ENCODE data around the gene CDC27. TPM values are rescaled to one million over a fixed set of nuclear protein-coding genes. Genes with fewer than 3 reads are reported as not detected.
"Not testable (repeated sequence)": the region's sequence is repeated elsewhere in the genome, so short reads cannot be mapped to it uniquely, and the experiment has no call there.

The CDC27 gene
- total RNA-seq, 4 donors from 2014 or later, result 38.7 to 87.6 (median 64.5) TPM

DNA sequence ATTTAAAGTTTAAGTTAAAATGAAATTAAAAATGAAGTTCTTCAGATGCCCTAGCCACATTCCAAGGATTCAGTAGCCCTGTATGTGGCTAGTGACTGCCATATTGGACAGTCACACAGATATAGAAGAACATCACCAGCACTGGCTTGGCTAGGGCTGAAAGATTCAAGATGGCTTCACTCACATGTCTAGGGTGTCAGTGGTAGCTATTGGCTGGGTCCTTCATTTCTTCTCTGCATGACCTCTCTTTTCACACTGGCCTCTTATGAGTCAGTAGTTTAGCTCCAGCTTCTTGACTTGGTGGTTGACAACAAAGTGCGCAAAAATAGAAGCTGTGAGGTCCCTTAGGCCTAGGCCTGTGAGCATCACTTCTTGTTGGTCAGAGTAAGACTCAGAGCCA lies 1.7 kb upstream of the CDC27 start:
- no peak overlapping the region for H3K27ac ChIP-seq
- WGBS, 2 donors, result 100% methylated on average over 1 of the region's 1 CpG
- DNase-seq (ENCODE audit: low spot score in 2 of 2), result no peak
- no peak overlapping the region for H3K4me3 ChIP-seq
- H3K4me1 ChIP-seq, result peaks cover 0 to 28% (median 23%) of the 10 kb centered on the region in 4 donors
- H3K27me3 ChIP-seq, result no peaks in the 10 kb centered on the region
- no peaks in the 10 kb centered on the region for H3K9me3 ChIP-seq
- H3K36me3 ChIP-seq, result no peaks in the 10 kb centered on the region
- TF ChIP-seq POLR2A (IDR thresholded peaks at IDR 0.05) (no peak), EP300 (IDR thresholded peaks at IDR 0.05) (no peak)
- TF ChIP-seq, protein P1, sequence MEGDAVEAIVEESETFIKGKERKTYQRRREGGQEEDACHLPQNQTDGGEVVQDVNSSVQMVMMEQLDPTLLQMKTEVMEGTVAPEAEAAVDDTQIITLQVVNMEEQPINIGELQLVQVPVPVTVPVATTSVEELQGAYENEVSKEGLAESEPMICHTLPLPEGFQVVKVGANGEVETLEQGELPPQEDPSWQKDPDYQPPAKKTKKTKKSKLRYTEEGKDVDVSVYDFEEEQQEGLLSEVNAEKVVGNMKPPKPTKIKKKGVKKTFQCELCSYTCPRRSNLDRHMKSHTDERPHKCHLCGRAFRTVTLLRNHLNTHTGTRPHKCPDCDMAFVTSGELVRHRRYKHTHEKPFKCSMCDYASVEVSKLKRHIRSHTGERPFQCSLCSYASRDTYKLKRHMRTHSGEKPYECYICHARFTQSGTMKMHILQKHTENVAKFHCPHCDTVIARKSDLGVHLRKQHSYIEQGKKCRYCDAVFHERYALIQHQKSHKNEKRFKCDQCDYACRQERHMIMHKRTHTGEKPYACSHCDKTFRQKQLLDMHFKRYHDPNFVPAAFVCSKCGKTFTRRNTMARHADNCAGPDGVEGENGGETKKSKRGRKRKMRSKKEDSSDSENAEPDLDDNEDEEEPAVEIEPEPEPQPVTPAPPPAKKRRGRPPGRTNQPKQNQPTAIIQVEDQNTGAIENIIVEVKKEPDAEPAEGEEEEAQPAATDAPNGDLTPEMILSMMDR (IDR thresholded peaks at IDR 0.05), result no peak

DNA sequence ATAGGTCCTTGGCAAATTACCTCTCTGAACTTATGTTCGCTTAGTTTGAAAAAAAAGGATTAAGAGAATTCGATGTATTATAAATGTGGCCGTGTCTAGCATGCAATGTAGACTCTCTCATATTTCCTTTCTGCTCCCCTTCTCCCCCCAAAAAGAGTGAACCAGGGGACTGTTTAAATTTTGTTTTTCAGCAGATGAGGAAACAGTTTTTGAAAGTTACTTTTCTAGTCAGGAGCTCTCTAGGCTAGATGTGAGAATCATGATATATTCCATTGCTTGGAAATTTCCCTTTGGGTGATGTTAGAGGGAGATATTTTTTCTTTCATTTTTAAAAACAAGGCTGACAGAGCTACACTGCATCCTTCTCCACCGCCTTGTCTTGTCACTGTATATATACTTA lies 1.1 kb upstream of the CDC27 start:
- Histone ChIP-seq H3K27ac (peak overlapping the region in 1 of 4 donors; percentile 91), H3K36me3 (no peaks in the 10 kb centered on the region), H3K9me3 (no peaks in the 10 kb centered on the region), H3K4me1 (peaks cover 0 to 33% (median 24%) of the 10 kb centered on the region in 4 donors), H3K4me3 (no peak overlapping the region), H3K27me3 (no peaks in the 10 kb centered on the region)
- WGBS, 2 donors, result 95 to 99% methylated on average over 4 of the region's 4 CpGs
- no peak for DNase-seq (ENCODE audit: low spot score in 2 of 2)
- TF ChIP-seq POLR2A (IDR thresholded peaks at IDR 0.05) (no peak), EP300 (IDR thresholded peaks at IDR 0.05) (no peak)
- TF ChIP-seq, protein P1 (IDR thresholded peaks at IDR 0.05), result no peak

GRCh38 chr17:47189732-47190237 lies 690 bp upstream of the CDC27 start:
- peak overlapping the region in 3 of 4 donors; percentile 89 to 91 (median 89) for H3K27ac ChIP-seq
- peak overlapping the region; percentile 49 to 78 (median 63) for H3K4me3 ChIP-seq
- TF ChIP-seq, protein P1 (IDR thresholded peaks at IDR 0.05), result no peak
- no peak for TF ChIP-seq EP300 (IDR thresholded peaks at IDR 0.05)
- no peak for TF ChIP-seq POLR2A (IDR thresholded peaks at IDR 0.05)
- no peak for DNase-seq (ENCODE audit: low spot score in 2 of 2)
- no peaks in the 10 kb centered on the region for H3K27me3 ChIP-seq
- peaks cover 0 to 38% (median 24%) of the 10 kb centered on the region in 4 donors for H3K4me1 ChIP-seq
- WGBS, 2 donors, result 42 to 44% methylated on average over 5 of the region's 5 CpGs
- no peaks in the 10 kb centered on the region for H3K36me3 ChIP-seq
- no peaks in the 10 kb centered on the region for H3K9me3 ChIP-seq

GRCh38 chr17:47188271-47188875 lies 722 bp downstream of the CDC27 start:
- 1% methylated on average over 15 of the region's 15 CpGs for WGBS, 2 donors
- Histone ChIP-seq H3K36me3 (no peaks in the 10 kb centered on the region), H3K27me3 (no peaks in the 10 kb centered on the region), H3K9me3 (no peaks in the 10 kb centered on the region), H3K27ac (peak overlapping the region; percentile 82 to 95 (median 90)), H3K4me1 (peaks cover 0 to 52% (median 29%) of the 10 kb centered on the region in 4 donors), H3K4me3 (peak overlapping the region; percentile 60 to 78 (median 72))
- TF ChIP-seq EP300 (IDR thresholded peaks at IDR 0.05) (no peak), POLR2A (IDR thresholded peaks at IDR 0.05) (no peak)
- TF ChIP-seq, protein P1 (IDR thresholded peaks at IDR 0.05), result no peak
- peak in 1 of 2 donors; percentile 26 for DNase-seq (ENCODE audit: low spot score in 2 of 2)

GRCh38 chr17:47184681-47185080 lies 4.4 kb downstream of the CDC27 start:
- H3K27ac ChIP-seq, result peak overlapping the region in 2 of 4 donors; percentile 4
- no peak for TF ChIP-seq EP300 (IDR thresholded peaks at IDR 0.05)
- TF ChIP-seq POLR2A (IDR thresholded peaks at IDR 0.05), result no peak
- TF ChIP-seq, protein P1 (IDR thresholded peaks at IDR 0.05), result no peak

DNA sequence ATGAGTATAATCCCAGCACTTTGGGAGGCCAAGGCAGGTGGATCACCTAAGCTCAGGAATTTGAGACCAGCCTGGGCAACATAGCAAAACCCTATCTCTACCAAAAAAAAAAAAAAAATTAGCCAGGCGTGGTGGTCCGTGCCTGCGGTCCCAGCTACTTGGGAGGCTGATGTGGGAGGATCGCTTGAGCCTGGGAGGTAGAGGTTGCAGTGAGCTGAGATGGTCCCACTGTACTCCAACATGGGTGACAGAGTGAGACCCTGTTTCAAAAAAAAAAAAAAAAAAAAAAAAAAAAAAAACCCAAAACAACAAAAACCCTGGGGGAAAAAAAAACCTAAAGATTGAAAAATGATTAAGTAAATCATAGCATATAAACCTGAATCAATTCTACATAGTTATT lies 8.1 kb downstream of the CDC27 start:
- not testable (repeated sequence) for H3K9me3 ChIP-seq; H3K27ac ChIP-seq; H3K27me3 ChIP-seq; H3K4me3 ChIP-seq; DNase-seq (ENCODE audit: low spot score in 2 of 2)
- peaks cover 0 to 73% (median 7%) of the 10 kb centered on the region in 4 donors for H3K4me1 ChIP-seq
- WGBS, 2 donors, result 98 to 99% methylated on average over 4 of the region's 4 CpGs
- H3K36me3 ChIP-seq, result peaks cover 0 to 25% (median 0%) of the 10 kb centered on the region in 3 donors

More at GRCh38 chr17:47184681-47185080, 4.4 kb downstream of the CDC27 start:
- Histone ChIP-seq H3K36me3 (peaks cover 0 to 6% (median 0%) of the 10 kb centered on the region in 3 donors), H3K27me3 (no peaks in the 10 kb centered on the region), H3K4me3 (no peak overlapping the region), H3K9me3 (no peaks in the 10 kb centered on the region), H3K4me1 (peaks cover 0 to 71% (median 29%) of the 10 kb centered on the region in 4 donors)
- no peak for DNase-seq (ENCODE audit: low spot score in 2 of 2)
- WGBS, 2 donors, result 59 to 60% methylated on average over 6 of the region's 6 CpGs

All from tibial nerve (tissue), 4 donors.